Endothelial cell of umbilical vein (primary cell): ENCODE measurements around the gene CD248. TPM values are rescaled to one million over a fixed set of nuclear protein-coding genes. Genes with fewer than 3 reads are reported as not detected.

Experiments used
- BruUV-seq: library from RNA; stranded (reverse); fragments of 400-500 nt; replicated peaks from 2 replicates; lab custom pipeline; 2021; lab: Mats Ljungman, UMichigan
- CTCF ChIA-PET: fragments of 300-600, 350-600 bp; sonication (Branson Sonifier 250); formaldehyde crosslinking; loops from one replicate; lab custom pipeline; 2021; ENCODE audit warnings: antibody characterized with exemption, inconsistent platforms; lab: Charles Lee
- POLR2A ChIA-PET: fragments of 300-600, 350-600 bp; sonication (Branson Sonifier 250); formaldehyde crosslinking; loops from one replicate; lab custom pipeline; 2021; ENCODE audit warnings: antibody characterized with exemption, inconsistent platforms; lab: Charles Lee
- DNase-seq: peaks from one replicate; pipeline ENCODE4 v3.0.0-alpha.2; 2011; ENCODE audit warnings: low read depth, low spot score
- FAIRE-seq: peaks from 2 replicates; lab custom pipeline; 2011; peaks lifted over from hg19 to GRCh38; lab: Jason Lieb, UNC
- H2AFZ ChIP-seq: 2 replicates; pipeline ENCODE4 v1.6.0; 2012; ENCODE audit warnings: low read depth, low read length, control low read depth, inconsistent platforms
- H3K27ac ChIP-seq: 2 replicates; pipeline ENCODE4 v1.5.1; 2011; ENCODE audit warnings: low read depth, mild to moderate bottlenecking, control low read depth, low read length, moderate library complexity; ENCODE audit not compliant: insufficient read depth
- H3K27me3 ChIP-seq, 2 experiments: 2 replicates each; pipeline versions ENCODE4 v1.6.0 to v1.6.1; 2011; ENCODE audit warnings: low read length in 2 of 2, mixed read lengths in 1 of 2; ENCODE audit not compliant: control insufficient read depth in 2 of 2, insufficient read depth in 2 of 2
- H3K36me3 ChIP-seq, 2 experiments: 2 replicates in 1 of 2; 3 replicates in 1 of 2; pipeline ENCODE4 v1.5.1; 2011; ENCODE audit warnings: low read length in 2 of 2, mild to moderate bottlenecking in 1 of 2, moderate library complexity in 1 of 2; ENCODE audit not compliant: control insufficient read depth in 2 of 2, insufficient read depth in 2 of 2; ENCODE audit errors: extremely low read depth in 1 of 2
- H3K4me1 ChIP-seq: 3 replicates; pipeline ENCODE4 v1.5.1; 2011; ENCODE audit warnings: mild to moderate bottlenecking, low read length; ENCODE audit not compliant: control insufficient read depth, insufficient read depth; ENCODE audit errors: extremely low read depth
- H3K4me2 ChIP-seq: 2 replicates; pipeline ENCODE4 v1.6.1; 2011; ENCODE audit warnings: low read length, control low read depth, mixed read lengths; ENCODE audit not compliant: insufficient read depth
- H3K4me3 ChIP-seq, 3 experiments: fragments of 200-600 bp in 1 of 3; sonication (generic), shearing (Covaris generic) in 1 of 3; replicated peaks in 1 of 3; 2 replicates each; pipeline ENCODE4 v1.5.1; 2011 to 2016; ENCODE audit warnings: control low read depth in 3 of 3, low read length in 3 of 3, mild to moderate bottlenecking in 2 of 3, inconsistent platforms in 1 of 3, low read depth in 1 of 3, moderate library complexity in 1 of 3; ENCODE audit not compliant: insufficient read depth in 1 of 3
- H3K79me2 ChIP-seq: 2 replicates; pipeline ENCODE4 v1.6.0; 2012; ENCODE audit warnings: low read length, inconsistent platforms; ENCODE audit not compliant: control insufficient read depth, insufficient read depth
- H3K9ac ChIP-seq: replicated peaks from 2 replicates; pipeline ENCODE3; 2011; ENCODE audit warnings: low read length, control low read depth; ENCODE audit not compliant: insufficient read depth; ENCODE audit errors: extremely low read depth
- H3K9me1 ChIP-seq: replicated peaks from 3 replicates; pipeline ENCODE4 v1.6.0; 2011; ENCODE audit warnings: mild to moderate bottlenecking, low read length; ENCODE audit not compliant: control insufficient read depth, insufficient read depth; ENCODE audit errors: extremely low read depth
- H3K9me3 ChIP-seq: replicated peaks from 2 replicates; pipeline ENCODE4 v1.5.1; 2012; ENCODE audit warnings: low read length, inconsistent platforms; ENCODE audit not compliant: control insufficient read depth, insufficient read depth
- H4K20me1 ChIP-seq: replicated peaks from 2 replicates; pipeline ENCODE3; 2011; ENCODE audit warnings: mild to moderate bottlenecking, low read length; ENCODE audit not compliant: control insufficient read depth, insufficient read depth; ENCODE audit errors: extremely low read depth
- CTCF ChIP-seq, 2 donors: IDR thresholded peaks; 1 replicate in 1 of 2; 2 replicates in 1 of 2; pipeline ENCODE4 v1.5.1; 2011; ENCODE audit warnings: low read length in 2 of 2, mild to moderate bottlenecking in 2 of 2, moderate library complexity in 2 of 2, control low read depth in 1 of 2, inconsistent platforms in 1 of 2, low read depth in 1 of 2; ENCODE audit not compliant: insufficient read depth in 1 of 2; ENCODE audit errors: extremely low read depth in 1 of 2
- EZH2 ChIP-seq: IDR thresholded peaks from 2 replicates; pipeline ENCODE4 v1.6.1; 2012; ENCODE audit warnings: borderline replicate concordance, low read depth, mild to moderate bottlenecking, moderate library complexity, low read length, inconsistent platforms; ENCODE audit not compliant: severe bottlenecking
- FOS ChIP-seq: IDR thresholded peaks from 2 replicates; pipeline ENCODE4 v1.6.1; 2011; ENCODE audit warnings: mild to moderate bottlenecking, low read length, moderate library complexity, borderline replicate concordance; ENCODE audit not compliant: insufficient read depth
- GATA2 ChIP-seq: IDR thresholded peaks from 2 replicates; pipeline ENCODE4 v1.7.0; 2011; ENCODE audit warnings: low read depth, mild to moderate bottlenecking, moderate library complexity, mixed read lengths, low read length; ENCODE audit not compliant: insufficient read length, insufficient read depth
- JUN ChIP-seq: IDR thresholded peaks from 2 replicates; pipeline ENCODE4 v1.6.1; 2011; ENCODE audit warnings: borderline replicate concordance, low read depth; ENCODE audit not compliant: insufficient read length, insufficient read depth
- MAX ChIP-seq: IDR thresholded peaks from 2 replicates; pipeline ENCODE4 v1.6.1; 2011; ENCODE audit not compliant: insufficient read depth, insufficient read length
- MYC ChIP-seq: IDR thresholded peaks from one replicate; pipeline ENCODE4 v1.6.1; 2011; ENCODE audit warnings: mild to moderate bottlenecking, low read depth, low read length
- POLR2A ChIP-seq: IDR thresholded peaks from 2 replicates; pipeline ENCODE4 v1.6.1; 2012; ENCODE audit warnings: low read depth, mild to moderate bottlenecking, control low read depth, low read length
- POLR2AphosphoS5 ChIP-seq: IDR thresholded peaks from 2 replicates; pipeline ENCODE4 v1.6.1; 2012; ENCODE audit warnings: low read depth, mild to moderate bottlenecking, control low read depth, low read length, moderate library complexity; ENCODE audit not compliant: insufficient read depth
- dilution Hi-C: fragments of 300-500 bp; cut with MboI; formaldehyde crosslinking; loops from one replicate; pipeline ENCODE4 v1.15.0; 2019; ENCODE audit warnings: low sequenced_read_pairs; ENCODE audit not compliant: extremely low pct_ligation_motif_present
- intact Hi-C: fragments of 100-400 bp; cut with micrococcal nuclease; formaldehyde crosslinking; loops from one replicate; pipeline ENCODE4 v1.10.0; 2022
- polyA plus RNA-seq, 4 experiments: library from polyadenylated mRNA; depleted of rRNA in 3 of 4; stranded (reverse) in 3 of 4; unstranded in 1 of 4; fragments of >200 nt; gene quantifications; 2 replicates each; pipeline versions ENCODE4 v1.2.1 to v1.2.3, GENCODE V29; 2011 to 2012; ENCODE audit warnings: missing spikeins in 1 of 4
- total RNA-seq: library from RNA; stranded (reverse); gene quantifications from 2 replicates; pipeline ENCODE4 v1.2.3, GENCODE V29; 2021

CD248 gene
- total and polyA plus RNA-seq, 2 donors (not counting 3 experiments of a cell fraction or from before 2014, with no cell fraction given): 0.10 TPM; not detected in 1

GRCh38 chr11:66288671-66289547 is 27.9 kb downstream of the CD248 start, which contains the start of gene YIF1A:
TSS of gene YIF1A (minus strand) at chr11:66289143. CDS start at chr11:66288985, 158 bp downstream.
- peak within 1 kb of the TSS; percentile 73 to 94 (median 93) for H3K4me3 ChIP-seq
- TF ChIP-seq POLR2AphosphoS5 (peak; percentile 88), POLR2A (peak; percentile 88), GATA2 (no peak)
- peak within 1 kb of the TSS; percentile 77 for H2AFZ ChIP-seq
- H3K4me1 ChIP-seq: peaks cover 13% of the 10 kb centered on the region
- H3K27ac ChIP-seq: peak within 1 kb of the TSS; percentile 78
- dilution Hi-C loops: no loop called here
- peak within 1 kb of the TSS; percentile 92 for H3K4me2 ChIP-seq
- CTCF ChIA-PET: interaction anchor here (0.8 to 1.4 kb wide), 6 partner anchors 9 to 67 kb away, joined by 3 to 7 read pairs (median 4); no protein-coding TSS in a partner anchor
- H3K36me3 ChIP-seq: peaks cover 0 to 7% of the 10 kb centered on the region in 2 experiments
- intact Hi-C loops: loop anchor here (1.0 kb wide), 3 partner anchors 22 to 132 kb away; partner anchors contain the start of gene NPAS4
- peaks cover 19 to 20% of the 10 kb centered on the region in 2 experiments for H3K27me3 ChIP-seq
- H4K20me1 ChIP-seq: no peaks in the 10 kb centered on the region
- FAIRE-seq (peak; percentile 99), DNase-seq (peak; percentile 100)
- peaks cover 12% of the 10 kb centered on the region for H3K79me2 ChIP-seq
- peak within 1 kb of the TSS; percentile 97 for H3K9ac ChIP-seq
- POLR2A ChIA-PET: interaction anchor here (0.8 to 1.4 kb wide), 5 partner anchors 21 to 1510 kb away, joined by 3 to 12 read pairs (median 6); partner anchors contain the start of genes RAB1B, RIN1 and SF1
- BruUV-seq: no TSS peak
- no peaks in the 10 kb centered on the region for H3K9me3 ChIP-seq
- no peaks in the 10 kb centered on the region for H3K9me1 ChIP-seq

GRCh38 chr11:66287889-66288670 is 28.8 kb downstream of the CD248 start:
- ChIA-PET POLR2A (no interaction called here), CTCF (no interaction called here)
- Histone ChIP-seq H4K20me1 (no peaks in the 10 kb centered on the region), H3K4me2 (peak overlapping the region; percentile 92), H3K27ac (peak overlapping the region; percentile 78), H3K9me1 (no peaks in the 10 kb centered on the region), H3K4me1 (peaks cover 13% of the 10 kb centered on the region), H3K36me3 (peaks cover 0 to 7% of the 10 kb centered on the region in 2 experiments), H3K9ac (peak overlapping the region; percentile 97), H3K79me2 (peaks cover 12% of the 10 kb centered on the region), H2AFZ (peak overlapping the region; percentile 67), H3K9me3 (no peaks in the 10 kb centered on the region), H3K27me3 (peaks cover 15 to 18% of the 10 kb centered on the region in 2 experiments), H3K4me3 (peak overlapping the region; percentile 73 to 94 (median 93))
- DNase-seq: peak; percentile 35
- intact Hi-C loops (no loop called here), dilution Hi-C loops (no loop called here)
- TSS peak; percentile 41 for BruUV-seq
- peak; percentile 69 for FAIRE-seq
- TF ChIP-seq FOS (no peak), MYC (no peak), POLR2AphosphoS5 (no peak), MAX (no peak), POLR2A (no peak), EZH2 (no peak), JUN (no peak), CTCF (IDR thresholded peaks at IDR 0.05; ENCODE audit: extremely low read depth in 1 of 2, insufficient read depth in 1 of 2, low read depth in 1 of 2, low read length in 2 of 2) (no peak), GATA2 (no peak)
